DND-41 (cell line): ENCODE results near the gene C5AR1.

Experiments
- ATAC-seq: fragments of 200-7000 bp; cut with Tn5 transposase; 3 replicates; pipeline ENCODE4 v1.9.1; 2021; ENCODE audit warnings: low read depth; ENCODE audit not compliant: insufficient read depth
- DNase-seq: peaks from one replicate; pipeline ENCODE4 v3.0.0-alpha.2; 2020
- H2AFZ ChIP-seq: 2 replicates; pipeline ENCODE4 v1.6.0; 2012; ENCODE audit warnings: low read depth, low read length
- H3K27ac ChIP-seq: 2 replicates; pipeline ENCODE4 v1.5.1; 2012; ENCODE audit warnings: low read length, inconsistent platforms
- H3K27me3 ChIP-seq: fragments of 200-600 bp; sonication (generic); 2 replicates; pipeline ENCODE4 v1.6.0; 2012; ENCODE audit warnings: low read length, mild to moderate bottlenecking, inconsistent platforms; ENCODE audit not compliant: insufficient read depth, poor library complexity
- H3K36me3 ChIP-seq: 2 replicates; pipeline ENCODE4 v1.5.1; 2012; ENCODE audit warnings: low read length, inconsistent platforms; ENCODE audit not compliant: insufficient read depth
- H3K4me1 ChIP-seq: 2 replicates; pipeline ENCODE4 v1.5.1; 2012; ENCODE audit warnings: mild to moderate bottlenecking, low read length; ENCODE audit not compliant: insufficient read depth
- H3K4me2 ChIP-seq: 2 replicates; pipeline ENCODE4 v1.6.0; 2012; ENCODE audit warnings: mild to moderate bottlenecking, moderate library complexity, low read length, inconsistent platforms; ENCODE audit not compliant: insufficient read depth
- H3K4me3 ChIP-seq, 2 experiments: fragments of 200-600 bp in 1 of 2; shearing (Covaris generic) in 1 of 2; 2 replicates each; pipeline ENCODE4 v1.5.1; 2012 to 2016; ENCODE audit warnings: inconsistent platforms in 2 of 2, low read length in 2 of 2, mild to moderate bottlenecking in 2 of 2, low read depth in 1 of 2, moderate library complexity in 1 of 2
- H3K79me2 ChIP-seq: 2 replicates; pipeline ENCODE4 v1.6.0; 2012; ENCODE audit warnings: low read length, inconsistent platforms; ENCODE audit not compliant: insufficient read depth
- H3K9ac ChIP-seq: 2 replicates; pipeline ENCODE4 v1.6.0; 2012; ENCODE audit warnings: low read depth, mild to moderate bottlenecking, inconsistent platforms, low read length, moderate library complexity
- H3K9me3 ChIP-seq: 2 replicates; pipeline ENCODE4 v1.5.1; 2012; ENCODE audit warnings: low read length, moderate library complexity, mild to moderate bottlenecking, inconsistent platforms; ENCODE audit not compliant: insufficient read depth, severe bottlenecking
- H4K20me1 ChIP-seq: 2 replicates; pipeline ENCODE4 v1.6.0; 2012; ENCODE audit warnings: low read length; ENCODE audit not compliant: insufficient read depth
- CTCF ChIP-seq: IDR thresholded peaks from 2 replicates; pipeline ENCODE4 v1.5.1; 2012; ENCODE audit warnings: borderline replicate concordance, low read length, moderate library complexity, mild to moderate bottlenecking; ENCODE audit not compliant: poor library complexity, severe bottlenecking; ENCODE audit errors: extremely low read depth
- EZH2 ChIP-seq: IDR thresholded peaks from 3 replicates; pipeline ENCODE4 v1.6.1; 2012; ENCODE audit warnings: borderline replicate concordance, low read depth, mild to moderate bottlenecking, moderate library complexity, low read length, inconsistent platforms; ENCODE audit not compliant: severe bottlenecking

Gene C5AR1

GRCh38 chr19:47323409-47323808 is 13.7 kb downstream of the C5AR1 start:
- H3K27ac ChIP-seq, result no peak overlapping the region
- no peaks in the 10 kb centered on the region for H3K4me1 ChIP-seq
- no peaks in the 10 kb centered on the region for H3K36me3 ChIP-seq
- no peaks in the 10 kb centered on the region; the same call in 1 of the 2 replicates for H4K20me1 ChIP-seq
- DNase-seq (no peak), ATAC-seq (no peak)
- H3K9ac ChIP-seq, result no peak overlapping the region
- no peaks in the 10 kb centered on the region for H3K9me3 ChIP-seq
- H3K79me2 ChIP-seq, result no peaks in the 10 kb centered on the region
- no peak overlapping the region for H2AFZ ChIP-seq
- H3K4me3 ChIP-seq, result no peak overlapping the region
- TF ChIP-seq CTCF, result no peak
- TF ChIP-seq EZH2, result no peak
- H3K4me2 ChIP-seq, result no peak overlapping the region
- H3K27me3 ChIP-seq, result no peaks in the 10 kb centered on the region

GRCh38 chr19:47323872-47324271 is 14.2 kb downstream of the C5AR1 start:
- no peaks in the 10 kb centered on the region for H3K79me2 ChIP-seq
- ATAC-seq (no peak), DNase-seq (no peak)
- no peaks in the 10 kb centered on the region for H3K4me1 ChIP-seq
- no peak overlapping the region for H3K9ac ChIP-seq
- no peak overlapping the region for H2AFZ ChIP-seq
- no peaks in the 10 kb centered on the region for H3K36me3 ChIP-seq
- H3K4me3 ChIP-seq, result no peak overlapping the region
- no peak for TF ChIP-seq CTCF
- TF ChIP-seq EZH2, result no peak
- no peak overlapping the region for H3K4me2 ChIP-seq
- H3K27me3 ChIP-seq, result no peaks in the 10 kb centered on the region
- no peaks in the 10 kb centered on the region; the same call in 1 of the 2 replicates for H4K20me1 ChIP-seq
- H3K9me3 ChIP-seq, result no peaks in the 10 kb centered on the region
- no peak overlapping the region for H3K27ac ChIP-seq

- ATAC-seq, result no peak
- Histone ChIP-seq H3K4me3 (no peak overlapping the region), H2AFZ (no peak overlapping the region)
Observed at GRCh38 chr19:47324502-47324901, 14.8 kb downstream of the C5AR1 start.

More at GRCh38 chr19:47324502-47324901, 14.8 kb downstream of the C5AR1 start:
- no peaks in the 10 kb centered on the region for H3K27me3 ChIP-seq
- H3K79me2 ChIP-seq, result no peaks in the 10 kb centered on the region
- H3K36me3 ChIP-seq, result no peaks in the 10 kb centered on the region
- H3K9ac ChIP-seq, result no peak overlapping the region
- H3K9me3 ChIP-seq, result no peaks in the 10 kb centered on the region
- no peak overlapping the region for H3K4me2 ChIP-seq
- H3K4me1 ChIP-seq, result no peaks in the 10 kb centered on the region
- no peak overlapping the region for H3K27ac ChIP-seq
- no peak for DNase-seq
- no peaks in the 10 kb centered on the region; the same call in 1 of the 2 replicates for H4K20me1 ChIP-seq
- TF ChIP-seq EZH2, result no peak
- no peak for TF ChIP-seq CTCF
